GM21737 (cell line): ENCODE data around the gene PCDH9.

Experiments used
- ATAC-seq: cut with Tn5 transposase; IDR thresholded peaks from one replicate; pipeline ENCODE4 v1.9.1; 2021; ENCODE audit warnings: mild to moderate bottlenecking, moderate library complexity; ENCODE audit not compliant: unreplicated experiment

The PCDH9 gene

DNA sequence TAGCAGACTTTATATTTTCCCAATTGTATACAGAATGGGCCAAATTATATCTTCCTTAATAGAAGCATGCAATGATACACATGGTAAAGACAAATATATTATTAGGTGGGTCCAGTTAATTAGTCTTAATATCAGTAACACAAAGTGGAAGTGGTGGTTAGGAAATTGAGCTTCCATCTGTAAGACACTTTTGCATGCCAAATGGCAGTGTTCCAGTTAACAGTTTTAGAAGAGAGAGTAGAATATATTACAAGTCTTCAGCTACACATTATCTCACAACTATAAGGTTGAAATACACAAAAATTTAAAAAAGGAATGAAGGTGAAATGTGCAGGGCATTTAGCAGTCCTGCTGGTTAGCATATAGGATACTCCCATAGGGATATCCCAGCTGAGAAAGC lies 536.5 kb downstream of the PCDH9 start:
- ATAC-seq = no peak

DNA sequence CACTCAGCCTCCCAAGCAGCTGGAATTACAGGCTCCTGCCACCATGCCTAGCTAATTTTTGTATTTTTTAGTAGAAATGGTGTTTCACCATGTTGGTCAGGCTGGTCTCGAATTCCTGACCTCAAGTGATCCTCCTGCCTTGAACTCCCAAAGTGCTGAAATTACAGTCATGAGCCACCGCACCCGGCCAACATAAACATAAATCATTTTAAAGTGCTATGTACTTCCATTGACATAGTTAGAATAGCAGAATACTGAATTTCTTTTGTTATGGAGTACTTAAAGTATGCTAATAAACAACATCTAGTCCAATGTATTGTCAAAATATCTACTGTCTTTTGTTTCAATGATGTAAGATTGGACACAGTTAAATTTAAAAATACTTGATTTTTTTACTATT lies 539.0 kb downstream of the PCDH9 start:
- no peak for ATAC-seq

DNA sequence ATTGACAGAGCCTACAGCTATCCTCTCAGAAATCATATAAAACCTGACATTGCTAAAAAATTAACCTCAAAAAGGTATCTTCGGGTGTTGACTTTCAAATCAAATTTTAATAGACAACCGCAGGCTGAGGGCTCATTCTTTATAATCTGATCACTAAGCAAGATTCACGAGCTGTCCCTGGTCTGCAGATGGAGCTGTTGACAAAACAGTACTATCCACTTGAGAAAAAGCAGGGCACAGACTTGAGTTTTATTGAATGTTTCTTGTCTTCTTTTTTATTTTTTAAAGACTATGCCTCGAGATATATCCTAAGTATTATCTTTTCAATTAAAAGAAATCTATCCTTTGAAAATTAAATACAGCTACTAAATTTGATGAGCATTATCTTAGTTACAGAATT lies 540.5 kb downstream of the PCDH9 start:
- ATAC-seq = no peak

DNA sequence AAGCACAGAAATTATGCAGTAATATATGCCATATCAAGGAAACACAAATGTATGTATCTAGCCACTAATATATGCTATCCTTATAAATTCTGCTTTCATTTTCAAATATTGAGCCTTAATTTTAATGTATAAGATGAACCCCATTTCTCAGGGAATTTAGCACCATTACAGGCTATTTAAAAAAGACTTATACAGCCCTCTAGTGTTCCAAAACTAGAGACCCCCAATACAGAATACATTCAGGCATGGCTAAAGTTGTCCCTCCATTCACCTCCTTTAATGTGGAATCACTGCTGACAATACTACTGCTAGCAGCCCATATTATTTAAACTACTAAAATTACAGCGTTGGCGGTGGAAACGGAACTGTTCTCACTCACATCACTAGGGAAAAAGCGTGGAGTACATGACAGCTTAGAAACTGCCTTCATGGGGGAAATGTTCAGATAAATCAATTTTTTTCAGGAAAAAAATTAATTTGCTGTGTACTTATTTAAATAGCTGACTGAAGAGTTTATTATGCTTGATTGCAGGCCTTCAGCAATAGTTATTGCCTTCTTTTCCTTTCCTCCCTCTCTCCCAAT lies 541.0 kb downstream of the PCDH9 start:
- ATAC-seq = no peak

DNA sequence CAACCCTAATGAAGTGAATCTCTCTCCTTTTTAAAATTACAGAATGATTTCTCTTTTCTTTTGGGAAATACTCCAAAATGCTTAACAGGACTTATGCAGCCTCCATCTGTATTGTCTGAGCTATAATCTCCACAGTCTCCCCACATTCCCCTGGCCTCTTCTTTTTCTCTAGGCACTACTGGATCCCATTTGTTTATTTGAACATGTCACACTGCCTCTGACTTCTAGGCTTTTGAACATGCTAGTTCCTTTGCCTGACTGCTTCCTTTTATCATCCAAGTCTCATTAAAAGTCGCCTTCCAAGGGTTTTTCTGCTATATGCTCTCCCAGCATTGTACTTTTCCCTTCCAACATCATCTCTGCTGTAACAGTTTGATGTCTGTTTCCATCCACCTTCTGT lies 548.7 kb downstream of the PCDH9 start:
- ATAC-seq = no peak

DNA sequence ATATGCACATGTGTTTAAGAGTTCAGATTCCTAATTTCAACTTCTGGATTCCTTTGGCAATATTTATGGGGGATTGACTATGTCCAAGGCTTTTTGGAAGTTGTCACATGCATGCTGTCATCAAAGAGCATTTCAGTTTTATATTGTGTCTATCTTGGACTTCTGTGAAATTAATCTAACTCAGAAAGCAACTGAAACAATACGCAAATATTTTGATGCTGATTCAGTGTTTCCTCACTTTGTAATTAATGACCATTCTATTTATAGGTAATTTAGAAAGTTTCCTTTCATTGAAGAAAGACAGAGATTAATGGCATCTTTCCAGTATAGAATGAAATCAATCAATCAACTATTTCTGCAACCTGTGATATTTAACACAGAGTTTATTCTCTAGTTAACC lies 550.1 kb downstream of the PCDH9 start:
- ATAC-seq = no peak

DNA sequence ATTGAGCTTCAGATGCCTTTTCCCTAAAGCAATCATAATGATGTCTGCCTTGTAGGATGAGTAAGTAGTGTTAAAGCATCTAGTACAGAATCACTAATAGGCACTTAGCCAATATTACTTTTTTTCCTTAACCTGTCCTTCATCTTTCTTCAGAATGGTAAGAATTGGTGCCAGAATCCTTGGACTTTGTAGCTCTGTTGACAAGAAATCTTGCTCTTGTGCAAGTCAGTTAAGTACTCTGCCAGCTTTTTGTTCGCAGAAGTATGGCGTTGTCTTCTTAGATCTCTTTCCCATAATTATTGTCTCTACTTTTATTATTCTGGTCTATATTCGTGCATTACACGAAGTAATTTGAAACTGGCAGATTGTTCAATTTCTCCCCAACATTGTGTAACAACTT lies 554.5 kb downstream of the PCDH9 start:
- no peak for ATAC-seq

DNA sequence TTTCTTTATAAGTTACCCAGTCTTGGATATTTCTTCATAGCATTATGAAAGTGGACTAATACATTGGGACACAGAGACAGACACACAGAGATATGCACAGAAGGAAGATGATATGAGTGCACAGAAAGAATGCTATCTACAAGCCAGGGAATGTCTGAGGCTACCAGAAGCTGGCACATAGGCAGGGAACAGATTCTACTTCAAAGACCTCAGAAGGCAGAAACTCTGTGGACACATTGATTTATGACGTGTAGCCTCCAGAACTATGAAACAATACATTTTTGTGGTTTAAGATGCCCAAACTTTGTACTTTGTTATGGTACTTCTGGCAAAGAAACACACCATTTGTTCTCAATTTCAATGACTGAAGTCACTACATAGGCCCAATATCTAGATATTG lies 556.7 kb downstream of the PCDH9 start:
- no peak for ATAC-seq

DNA sequence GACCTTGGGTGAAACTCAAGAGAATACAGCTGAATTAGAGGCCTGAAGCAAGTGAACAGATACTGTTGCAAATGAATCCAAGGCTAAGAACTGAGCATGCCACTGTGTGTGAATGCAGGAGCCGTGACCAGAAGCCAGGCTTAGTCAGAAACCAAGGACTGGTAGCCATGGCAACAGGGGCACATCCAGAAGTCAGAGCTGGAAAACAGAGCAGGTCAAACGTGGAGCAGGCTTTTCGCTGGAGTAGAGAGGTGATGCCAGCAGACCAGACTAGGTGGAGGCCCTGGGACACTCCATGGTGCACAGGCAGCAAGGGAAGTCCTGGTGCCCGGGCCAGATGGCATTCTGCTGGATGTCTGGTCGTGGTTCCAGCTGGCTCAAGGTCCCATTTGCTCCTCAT lies 564.1 kb downstream of the PCDH9 start:
- ATAC-seq = no peak

DNA sequence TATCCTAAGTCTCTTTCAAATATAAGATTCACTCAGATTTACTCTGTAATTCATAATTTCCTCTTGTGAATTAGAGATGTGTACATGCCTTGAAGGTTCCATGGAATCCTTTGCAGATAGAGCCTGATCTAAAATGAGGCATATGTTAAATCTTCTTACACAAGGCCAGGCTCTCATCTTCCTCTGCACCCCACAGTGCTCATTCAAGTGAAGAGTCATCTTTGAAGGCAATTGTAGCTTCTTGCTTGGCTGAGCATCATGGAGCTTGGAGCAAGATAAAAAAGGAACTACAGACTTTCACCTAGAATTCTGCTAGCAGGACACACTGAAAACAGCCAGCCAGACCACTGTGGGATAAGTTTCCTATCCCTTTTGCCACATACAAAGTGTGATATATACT lies 566.4 kb downstream of the PCDH9 start:
- ATAC-seq = no peak

DNA sequence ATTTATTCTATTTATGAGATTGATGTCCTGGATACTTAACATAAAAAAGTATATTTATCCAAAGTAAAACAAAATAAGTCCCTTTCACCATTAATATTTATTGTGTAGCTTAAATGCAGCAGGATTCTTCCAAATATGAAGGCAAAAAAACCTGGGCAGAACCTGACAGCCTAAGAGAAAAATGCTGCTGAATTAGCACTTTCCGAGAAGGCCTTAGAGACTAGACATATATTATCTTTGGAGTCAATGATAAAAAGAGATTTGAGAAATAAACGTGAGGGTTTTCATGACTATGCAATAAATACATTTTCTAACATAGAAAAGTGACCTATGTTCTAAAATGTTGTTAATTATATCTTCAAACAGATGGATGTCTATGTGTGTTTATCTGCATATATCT lies 566.9 kb downstream of the PCDH9 start:
- no peak for ATAC-seq

DNA sequence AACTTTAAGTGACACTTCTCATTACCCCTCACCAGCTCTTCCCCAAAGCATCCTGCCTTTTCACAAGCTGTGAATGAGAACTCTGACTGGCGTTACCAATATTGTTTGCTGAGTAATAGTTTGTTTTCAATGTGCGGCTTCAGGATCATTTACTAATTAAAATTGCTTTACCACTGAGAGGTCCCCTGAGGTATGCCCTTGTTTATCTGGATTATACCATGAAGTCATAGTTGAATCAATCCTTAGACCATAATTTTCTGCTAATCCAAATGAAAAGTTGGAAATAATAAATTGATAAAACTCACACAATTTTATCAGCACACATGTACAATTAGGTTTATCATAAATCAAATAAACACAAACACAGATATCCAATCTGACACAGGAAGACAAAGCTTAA lies 568.8 kb downstream of the PCDH9 start:
- ATAC-seq = no peak

DNA sequence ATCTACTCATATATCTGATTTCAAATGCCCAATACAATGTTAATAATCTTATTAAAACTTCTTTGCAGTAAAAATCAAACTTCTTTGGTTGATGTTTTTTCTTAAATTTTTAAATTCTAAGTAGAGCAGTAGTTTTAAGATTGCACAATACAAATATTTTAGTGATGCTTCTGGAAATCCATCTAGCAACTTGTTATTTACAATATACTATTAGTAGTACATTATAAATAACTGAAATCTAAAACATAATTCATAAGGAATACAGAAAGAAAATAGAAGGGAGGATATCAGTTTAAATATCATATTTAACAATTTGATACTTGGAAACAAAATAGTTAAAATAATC lies 569.7 kb downstream of the PCDH9 start:
- ATAC-seq = no peak

DNA sequence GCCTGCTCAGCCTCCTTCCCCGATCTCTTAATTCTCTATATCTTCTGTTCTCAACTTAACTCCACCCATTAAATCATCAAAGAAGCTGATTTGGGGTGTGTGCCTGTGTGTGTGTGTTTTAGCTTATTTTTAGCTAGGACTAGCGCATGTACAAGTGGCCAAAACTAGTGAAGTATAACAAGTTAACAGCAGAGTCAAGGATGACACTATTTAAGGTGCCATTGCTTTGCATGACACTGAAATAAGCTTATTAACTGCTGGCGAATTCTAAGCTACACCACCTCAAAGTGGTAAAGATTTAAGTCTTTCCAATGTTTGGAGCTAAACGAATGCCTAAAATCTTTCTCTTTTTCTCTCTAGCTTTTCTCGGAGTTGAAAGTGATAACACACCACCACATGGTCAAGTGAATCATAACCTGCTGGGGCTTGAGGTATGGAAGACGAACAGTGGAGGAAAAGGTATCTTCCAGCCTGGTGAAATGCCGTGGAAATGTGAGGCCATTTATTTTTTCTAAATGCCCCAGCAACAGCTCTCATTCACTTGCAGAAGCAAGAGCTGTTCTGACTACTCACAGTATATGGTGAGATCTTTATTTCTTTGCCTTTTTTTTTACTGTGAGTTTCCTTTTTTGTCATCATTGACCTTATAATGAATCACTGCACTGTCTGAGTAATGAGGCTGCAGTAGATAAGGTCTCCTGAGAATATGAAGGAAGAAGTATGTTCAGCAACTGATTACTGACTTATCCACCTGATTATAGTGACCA lies 570.3 kb downstream of the PCDH9 start:
- peak; percentile 67 for ATAC-seq

DNA sequence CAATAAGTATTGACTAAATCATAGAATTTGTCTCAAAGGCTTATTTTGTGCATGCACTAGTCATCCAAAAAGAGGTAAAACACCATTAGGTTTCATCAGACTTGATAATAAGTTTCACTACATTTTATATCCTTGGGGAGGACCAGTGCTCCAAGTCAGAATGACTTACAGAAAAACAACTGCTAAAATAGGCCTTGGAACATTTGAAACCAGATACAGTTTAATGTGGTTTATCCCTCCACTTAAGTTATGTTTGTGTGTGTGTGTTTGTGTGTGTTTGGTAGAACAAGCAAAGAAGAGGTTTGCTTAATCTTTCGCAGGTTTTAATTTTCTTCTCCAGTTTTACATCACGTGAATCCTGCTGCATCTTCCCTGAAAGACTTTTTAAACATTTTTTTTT lies 570.9 kb downstream of the PCDH9 start:
- ATAC-seq = no peak

DNA sequence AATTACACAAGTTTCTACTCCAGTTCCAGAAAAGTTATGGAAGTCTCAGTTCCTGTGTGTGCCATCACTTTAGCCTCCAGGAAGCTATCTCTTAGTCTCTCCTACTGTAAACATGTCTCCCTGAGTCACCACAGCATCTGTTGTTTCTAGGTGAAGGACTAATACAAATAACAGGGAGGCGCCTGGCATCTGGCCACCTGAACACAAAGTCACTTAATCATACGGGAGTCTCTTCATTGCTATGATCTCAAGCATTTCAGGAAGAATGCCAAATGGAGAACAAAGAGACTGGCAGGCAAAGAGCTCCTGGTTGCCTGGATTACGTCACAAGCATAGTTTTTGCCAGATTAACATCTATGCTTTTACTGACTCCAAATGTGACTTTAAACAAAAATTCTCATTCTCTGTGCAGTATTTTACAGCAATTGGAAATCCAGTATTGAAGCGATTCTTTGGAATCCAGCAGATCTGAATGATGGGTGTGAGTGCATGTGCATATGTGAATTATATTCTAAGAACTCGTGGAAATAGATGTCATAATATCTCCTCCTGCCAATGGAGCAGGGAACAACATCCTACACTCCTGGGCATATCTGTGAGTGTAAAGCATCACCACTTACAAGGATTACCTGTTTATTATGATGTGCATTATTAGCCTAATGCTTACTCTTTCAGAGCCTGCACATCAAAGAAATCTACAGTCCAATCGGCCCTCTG lies 572.8 kb downstream of the PCDH9 start:
- ATAC-seq = no peak

DNA sequence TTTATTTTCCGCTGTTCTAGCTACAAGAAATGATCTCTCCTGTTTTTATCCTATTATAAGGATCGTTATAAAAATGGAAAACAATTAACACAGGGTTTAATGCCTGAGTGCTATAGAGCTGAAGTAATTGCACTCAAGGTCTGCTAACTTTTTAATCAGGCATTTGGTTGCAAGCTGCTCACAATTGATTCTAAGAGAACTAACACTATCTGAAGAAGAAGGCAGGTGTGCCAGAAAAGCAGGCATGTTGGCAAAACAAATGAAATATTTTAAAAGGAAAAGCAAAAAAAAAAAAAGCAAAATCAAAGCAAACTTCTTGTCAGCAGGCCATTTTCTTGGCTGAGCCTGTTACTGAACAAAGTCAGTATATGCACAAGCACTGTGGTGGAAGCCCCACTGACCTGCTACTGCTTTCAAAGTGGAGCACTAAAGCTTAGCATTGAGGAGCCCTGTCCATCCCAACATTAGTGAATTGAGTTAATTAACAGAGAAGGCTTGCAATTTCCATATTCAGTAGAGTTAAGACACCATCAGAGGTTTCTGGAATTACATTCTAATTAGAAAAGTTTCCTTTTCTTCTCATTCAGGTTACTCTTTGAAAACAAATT lies 574.2 kb downstream of the PCDH9 start:
- no peak for ATAC-seq

DNA sequence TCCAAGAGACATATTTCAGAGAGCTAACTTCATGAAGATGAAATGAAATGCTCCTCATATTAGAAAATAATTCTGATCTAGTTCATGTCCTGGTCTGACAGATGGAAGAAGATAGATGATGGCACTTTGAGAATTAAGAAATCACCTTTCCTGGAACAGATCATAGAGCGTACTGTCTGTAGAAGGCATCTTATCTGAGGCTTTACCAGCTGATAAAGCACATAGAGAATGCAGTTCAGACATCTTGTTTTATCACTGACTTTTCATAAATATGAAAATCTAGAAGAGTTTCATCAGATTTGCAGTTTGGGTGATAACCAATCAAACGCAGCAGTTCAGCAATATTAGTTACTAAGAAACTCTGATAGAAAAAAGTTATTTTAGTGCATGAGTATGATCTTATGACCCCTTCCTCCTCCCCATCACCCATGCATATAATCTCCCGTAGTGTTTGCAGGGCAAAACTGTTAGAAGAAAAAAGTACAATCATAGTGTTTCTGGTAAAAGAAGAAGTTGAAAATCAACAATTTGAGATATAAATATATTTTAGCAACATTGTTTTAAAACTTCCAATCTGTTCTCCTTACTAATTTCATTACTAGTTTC lies 585.2 kb downstream of the PCDH9 start:
- no peak for ATAC-seq

DNA sequence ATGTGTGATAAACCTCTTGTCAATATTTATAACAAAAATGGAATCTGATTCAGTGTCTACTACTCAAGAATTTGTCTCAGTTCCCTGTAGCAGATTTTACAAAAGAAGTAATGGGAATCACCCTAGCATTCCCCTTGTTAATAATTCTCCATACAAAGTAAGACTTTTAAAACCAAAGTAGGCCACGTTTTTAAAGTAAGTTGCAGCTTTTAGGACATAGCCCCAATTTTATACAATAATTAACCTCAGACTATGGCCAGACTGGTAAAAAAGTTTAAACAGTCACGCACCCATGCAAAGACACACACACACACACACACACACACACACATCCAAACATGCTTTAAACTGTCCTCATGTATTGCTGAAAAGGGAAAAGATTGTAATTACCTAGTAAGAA lies 589.9 kb downstream of the PCDH9 start:
- ATAC-seq = no peak

DNA sequence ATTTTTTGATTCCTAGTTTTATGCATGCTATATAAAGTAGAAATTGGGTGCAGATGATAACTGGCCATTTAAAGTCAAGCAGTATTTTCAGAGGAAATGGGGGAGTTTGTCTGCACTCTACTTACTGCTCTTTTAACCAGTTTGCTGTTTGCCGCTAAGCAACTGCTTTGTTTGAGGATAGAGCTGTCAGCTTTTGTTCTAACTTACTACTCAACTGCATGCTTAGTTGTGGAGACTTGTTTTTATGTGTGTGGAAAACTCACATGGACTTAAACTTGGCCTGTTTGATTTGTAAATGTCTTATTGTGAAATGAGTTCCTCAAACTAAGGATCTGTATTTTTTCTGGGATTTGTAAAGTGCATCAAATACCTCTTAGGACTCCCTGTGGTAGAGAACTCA lies 591.1 kb downstream of the PCDH9 start:
- ATAC-seq = no peak

DNA sequence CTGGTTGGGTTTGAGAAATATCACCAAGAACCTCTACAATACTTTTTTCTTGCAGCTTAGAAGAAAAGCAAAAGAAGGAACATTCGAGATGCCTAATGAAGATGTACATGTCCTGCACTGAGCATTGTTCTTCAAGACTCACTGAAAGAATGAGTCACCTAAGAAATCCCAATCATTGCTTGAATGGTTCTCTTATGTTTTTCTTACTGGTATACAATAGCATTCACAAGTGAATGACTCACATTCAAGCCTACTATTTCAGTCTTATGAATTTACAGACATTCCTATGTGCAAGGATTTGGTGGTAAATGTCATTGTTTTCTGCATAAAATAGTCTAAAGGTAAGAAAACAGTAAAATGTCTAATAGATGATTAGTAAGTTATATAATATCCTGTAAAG lies 594.6 kb downstream of the PCDH9 start:
- ATAC-seq = no peak

DNA sequence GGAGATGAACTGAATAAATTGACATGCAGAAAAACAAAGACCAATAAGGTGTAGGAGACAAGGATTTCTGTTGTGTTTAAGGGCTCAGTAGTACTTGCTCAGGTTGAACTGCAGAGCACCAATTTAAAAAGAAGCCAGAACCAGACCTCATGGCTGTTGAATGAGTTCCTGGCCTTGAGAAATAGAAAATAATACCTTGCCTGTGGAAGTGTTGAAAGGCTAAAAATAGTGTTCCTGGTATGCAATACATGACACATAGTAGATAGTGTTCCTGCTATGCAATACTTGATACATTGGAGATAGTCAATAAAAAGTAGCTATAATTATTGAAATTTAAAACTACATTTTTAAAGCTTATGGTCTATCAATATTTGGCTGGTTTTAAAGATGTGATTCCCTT lies 595.8 kb downstream of the PCDH9 start:
- ATAC-seq = no peak
